ENCODE measurements around the gene ENO1.

The ENO1 gene

DNA sequence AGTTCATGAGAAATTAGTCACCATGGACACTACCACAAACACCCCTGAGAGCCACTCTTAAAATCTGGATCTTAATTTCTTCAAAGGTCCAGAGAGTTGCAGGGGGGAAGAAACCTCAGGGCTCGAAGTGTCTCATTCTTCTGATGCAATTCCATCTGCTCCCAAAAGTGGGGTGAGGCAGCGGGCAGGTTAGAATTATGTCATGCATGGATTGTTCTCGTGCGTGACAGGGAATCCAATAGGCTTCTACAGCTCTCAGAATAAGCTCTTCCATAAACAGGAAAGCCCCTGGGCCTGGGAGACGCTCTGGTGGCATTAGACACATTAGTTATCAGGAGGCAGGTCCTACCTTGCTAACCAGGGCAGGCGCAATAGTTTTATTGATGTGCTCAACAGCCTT lies 8.4 kb downstream of the ENO1 start:
- DNase-seq, result no peak

DNA sequence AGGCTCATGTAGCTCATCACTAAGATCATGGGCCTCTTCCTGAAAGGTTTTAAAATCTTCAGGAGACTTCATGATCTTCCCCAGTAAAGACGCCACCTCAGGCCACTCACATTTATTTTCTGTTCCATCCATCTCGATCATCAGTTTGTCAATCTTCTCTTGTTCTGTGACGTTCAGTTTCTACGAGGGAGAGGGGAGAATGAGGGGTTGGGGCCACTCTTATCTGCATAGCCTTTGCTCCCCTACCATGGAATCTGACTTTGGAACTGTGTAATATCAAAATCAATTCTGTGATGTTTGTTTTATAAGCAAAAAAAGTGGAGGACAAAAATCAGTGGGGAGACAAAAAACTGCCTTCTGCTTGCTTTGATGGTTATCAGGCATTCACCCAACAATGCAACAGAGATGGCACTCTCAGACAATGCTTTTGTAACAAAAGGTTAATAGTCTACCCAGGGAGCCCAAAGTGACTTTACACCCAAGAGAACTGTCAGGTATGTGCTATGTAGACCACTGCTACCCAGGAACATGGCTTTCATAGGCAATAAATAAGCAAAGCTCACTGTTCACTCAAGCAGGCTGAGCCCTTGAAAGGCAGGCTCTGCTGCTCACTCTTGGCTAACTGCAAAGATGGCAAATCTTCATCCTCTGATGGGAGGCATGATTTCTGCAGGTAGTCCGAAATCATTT lies 10.5 kb downstream of the ENO1 start:
- no peak for DNase-seq

DNA sequence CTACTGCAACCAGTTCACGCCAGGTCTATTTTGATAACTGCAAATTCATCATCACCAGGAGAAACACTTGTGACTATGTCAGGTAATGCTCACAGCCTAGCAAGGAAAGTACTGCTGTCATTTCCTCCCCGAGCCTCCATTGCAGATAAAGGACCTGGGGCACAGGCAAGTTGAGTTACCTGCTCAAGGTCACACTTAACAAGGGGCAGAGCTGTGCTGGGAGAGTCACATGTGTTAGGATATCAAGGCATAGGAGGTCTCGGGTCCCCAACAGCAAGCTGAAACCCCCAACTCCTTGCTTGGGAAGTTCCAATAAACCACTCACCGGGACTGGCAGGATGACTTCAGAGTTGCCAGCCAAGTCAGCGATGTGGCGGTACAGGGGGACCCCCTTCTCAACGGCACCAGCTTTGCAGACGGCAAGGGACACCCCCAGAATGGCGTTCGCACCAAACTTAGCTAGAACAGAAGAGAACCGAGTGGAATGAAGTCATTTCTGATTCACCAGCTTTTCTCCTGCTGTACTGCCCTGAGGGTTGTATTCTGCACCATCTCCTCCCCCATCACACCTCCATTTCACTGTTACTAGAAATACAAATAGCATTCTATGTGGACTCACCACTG lies 11.6 kb downstream of the ENO1 start:
- no peak for DNase-seq

DNA sequence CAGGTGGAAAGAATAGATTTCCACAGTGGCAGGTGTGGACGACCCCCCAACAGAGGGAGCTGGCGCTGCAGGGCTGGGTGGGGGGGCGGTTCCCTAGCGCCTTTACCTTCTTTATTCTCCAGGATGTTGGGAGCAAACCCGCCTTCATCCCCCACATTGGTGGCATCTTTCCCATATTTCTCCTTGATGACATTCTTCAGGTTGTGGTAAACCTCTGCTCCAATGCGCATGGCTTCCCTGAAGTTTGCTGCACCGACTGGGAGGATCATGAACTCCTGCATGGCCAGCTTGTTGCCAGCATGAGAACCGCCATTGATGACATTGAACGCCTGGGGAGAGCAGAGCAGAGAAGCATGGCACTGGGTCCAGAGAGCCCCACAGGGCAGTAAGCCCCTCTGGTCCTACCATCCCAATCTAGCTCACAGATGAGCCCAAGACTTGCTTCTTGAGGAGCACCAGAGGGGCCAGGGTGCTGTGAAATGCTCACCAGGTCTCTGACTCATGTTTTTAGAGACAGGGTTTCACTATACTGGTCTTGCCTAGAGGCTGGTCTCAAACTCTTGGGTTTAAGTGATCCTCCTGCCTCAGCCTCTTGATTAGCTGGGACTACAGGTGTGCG lies 12.2 kb downstream of the ENO1 start:
- no peak for DNase-seq

DNA sequence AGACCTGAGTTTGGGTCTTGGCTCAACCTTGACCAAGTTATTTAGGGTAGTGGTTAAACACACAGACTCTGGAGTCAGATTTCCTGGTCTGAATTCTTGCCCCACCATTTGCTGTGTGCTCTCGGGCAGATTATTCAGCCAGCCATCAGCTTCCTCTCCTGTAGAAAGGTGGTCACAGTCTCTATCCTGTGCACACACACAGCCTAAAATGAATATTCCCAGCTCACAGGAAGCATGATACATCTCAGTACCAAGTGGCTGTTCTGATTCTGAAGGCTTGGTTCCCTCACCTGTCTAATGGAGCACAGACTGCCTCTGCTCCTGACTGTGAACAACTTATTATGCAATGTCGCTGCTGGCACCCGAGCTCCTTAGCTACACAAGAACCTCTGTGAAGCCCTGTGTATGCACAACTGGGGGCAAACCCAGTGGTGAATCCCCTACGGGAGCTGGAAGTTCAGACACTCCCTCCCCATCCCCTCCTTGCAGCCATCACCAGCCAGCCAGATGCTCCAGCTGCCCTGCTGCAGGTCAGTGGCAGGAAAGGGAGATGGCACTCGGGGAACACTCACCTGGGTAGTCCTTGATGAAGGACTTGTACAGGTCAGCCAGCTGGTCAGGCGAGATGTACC lies 13.7 kb downstream of the ENO1 start:
- no peak for DNase-seq

DNA sequence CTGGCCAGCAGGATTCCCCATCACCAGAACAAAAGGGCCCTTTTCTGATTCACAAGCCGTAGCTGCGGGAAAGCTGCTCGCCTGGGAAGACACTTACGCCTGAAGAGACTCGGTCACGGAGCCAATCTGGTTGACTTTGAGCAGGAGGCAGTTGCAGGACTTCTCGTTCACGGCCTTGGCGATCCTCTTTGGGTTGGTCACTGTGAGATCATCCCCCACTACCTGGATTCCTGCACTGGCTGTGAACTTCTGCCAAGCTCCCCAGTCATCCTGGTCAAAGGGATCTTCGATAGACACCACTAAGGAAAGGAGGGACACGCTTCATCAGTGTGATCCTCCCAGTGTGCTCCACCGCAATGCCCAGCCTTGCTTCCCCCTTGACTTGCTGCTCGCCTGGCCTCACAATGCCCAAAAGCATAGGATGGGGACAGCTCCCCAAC lies 14.7 kb downstream of the ENO1 start:
- DNase-seq, result no peak

DNA sequence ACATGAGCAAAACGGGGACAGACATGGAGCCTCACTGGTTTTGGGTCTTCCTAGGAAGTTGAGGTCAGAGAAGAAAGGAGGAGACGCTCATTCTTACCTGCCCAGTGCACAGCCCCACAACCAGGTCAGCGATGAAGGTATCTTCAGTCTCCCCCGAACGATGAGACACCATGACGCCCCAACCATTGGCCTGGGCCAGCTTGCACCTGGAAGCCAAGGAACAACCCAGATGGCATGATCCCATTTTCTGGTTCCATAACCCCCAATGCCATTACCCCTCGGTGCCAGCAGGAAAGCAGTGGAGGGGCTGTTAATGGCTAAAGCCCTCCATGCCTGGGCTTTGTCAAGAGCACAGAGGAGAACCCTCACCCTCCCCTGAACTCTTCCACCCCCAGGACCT lies 15.3 kb downstream of the ENO1 start:
- no peak for DNase-seq

DNA sequence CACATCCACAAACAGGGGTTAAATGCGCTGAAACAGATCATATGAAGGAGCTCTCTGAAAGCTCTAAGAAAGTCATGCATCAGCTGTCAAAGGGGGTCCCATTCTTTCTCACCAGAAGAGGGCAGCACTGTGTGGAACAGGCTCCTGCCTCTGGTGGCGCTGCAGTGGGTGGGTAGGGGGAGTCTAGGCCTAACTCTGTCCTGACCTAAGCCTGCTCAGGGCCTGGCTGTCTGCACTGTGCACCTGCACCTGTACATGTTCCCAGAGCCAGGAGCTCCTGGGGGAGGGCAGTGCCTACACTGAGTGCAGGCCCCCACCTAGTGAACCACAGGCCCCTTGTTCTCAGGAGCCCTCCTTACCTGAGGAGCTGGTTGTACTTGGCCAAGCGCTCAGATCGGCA lies 16.0 kb downstream of the ENO1 start:
- DNase-seq, result no peak

DNA sequence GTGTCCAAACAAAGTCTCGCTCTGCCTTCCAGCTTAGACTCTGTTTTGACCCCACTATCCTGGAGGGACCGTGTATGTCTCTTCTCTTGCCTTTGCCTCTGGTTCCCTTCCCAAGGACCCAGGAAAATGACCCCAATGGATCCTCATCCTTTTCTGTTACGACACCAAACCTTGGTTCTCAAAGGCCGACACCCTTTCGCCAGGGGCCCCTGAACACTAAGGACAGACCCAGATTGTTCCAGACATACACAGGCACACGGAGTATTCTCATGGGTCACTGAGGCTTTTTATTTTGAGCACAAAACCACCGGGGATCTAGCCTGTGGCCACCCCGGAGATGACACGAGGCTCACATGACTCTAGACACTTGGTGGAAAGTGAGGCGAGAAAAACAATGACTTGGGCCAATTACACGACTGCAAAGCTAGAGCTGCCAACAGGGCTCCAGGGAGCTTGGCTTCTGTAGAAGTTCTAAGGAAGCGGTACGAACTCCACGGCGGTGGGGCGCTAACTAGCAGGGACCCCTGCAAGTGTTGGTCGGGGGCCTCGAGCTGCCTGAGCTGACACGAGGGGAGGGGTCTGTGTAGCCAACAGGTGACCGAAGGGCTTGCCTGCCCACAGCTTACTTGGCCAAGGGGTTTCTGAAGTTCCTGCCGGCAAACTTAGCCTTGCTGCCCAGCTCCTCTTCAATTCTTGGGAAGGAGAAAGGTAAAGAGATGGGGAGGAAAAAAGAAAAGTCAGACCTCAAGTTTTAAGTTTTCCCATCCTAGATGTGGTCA lies 17.6 kb downstream of the ENO1 start:
- DNase-seq, result no peak

DNA sequence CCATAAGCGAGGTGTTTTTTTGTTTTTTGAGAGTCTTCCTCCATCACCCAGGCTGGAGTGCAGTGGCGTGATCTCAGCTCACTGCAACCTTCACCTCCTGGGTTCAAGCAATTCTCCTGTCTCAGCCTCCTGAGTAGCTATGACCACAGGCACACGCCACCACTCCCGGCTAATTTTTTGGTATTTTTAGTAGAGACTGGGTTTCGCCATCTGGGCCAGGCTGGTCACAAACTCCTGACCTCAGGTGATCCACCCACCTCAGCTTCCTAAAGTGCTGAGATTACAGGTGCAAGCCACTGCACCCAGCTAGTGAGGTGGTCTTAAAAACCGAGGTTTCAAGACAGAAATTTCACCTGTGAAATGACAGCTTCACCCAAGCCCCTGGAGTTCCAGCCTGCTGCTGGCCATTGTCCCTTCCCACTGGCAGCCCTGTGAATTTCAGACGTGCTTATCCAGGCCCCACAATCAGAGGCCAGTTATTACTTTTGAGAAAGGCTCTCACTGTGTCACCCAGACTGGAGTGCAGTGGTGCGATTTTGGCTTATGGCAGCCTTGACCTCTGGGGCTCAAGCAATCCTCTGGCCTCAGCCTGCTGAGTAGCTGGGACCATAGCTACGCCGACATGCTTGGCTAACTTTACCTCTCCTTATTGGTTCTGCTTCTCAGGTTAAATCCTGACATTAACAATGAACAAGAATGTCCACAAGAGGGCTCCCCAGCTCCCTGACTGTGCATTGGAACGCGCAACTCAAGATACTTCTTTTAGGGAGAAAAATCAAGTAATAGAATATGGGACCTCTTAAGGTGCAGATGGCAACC lies 19.4 kb downstream of the ENO1 start:
- peak; percentile 63 for DNase-seq

DNA sequence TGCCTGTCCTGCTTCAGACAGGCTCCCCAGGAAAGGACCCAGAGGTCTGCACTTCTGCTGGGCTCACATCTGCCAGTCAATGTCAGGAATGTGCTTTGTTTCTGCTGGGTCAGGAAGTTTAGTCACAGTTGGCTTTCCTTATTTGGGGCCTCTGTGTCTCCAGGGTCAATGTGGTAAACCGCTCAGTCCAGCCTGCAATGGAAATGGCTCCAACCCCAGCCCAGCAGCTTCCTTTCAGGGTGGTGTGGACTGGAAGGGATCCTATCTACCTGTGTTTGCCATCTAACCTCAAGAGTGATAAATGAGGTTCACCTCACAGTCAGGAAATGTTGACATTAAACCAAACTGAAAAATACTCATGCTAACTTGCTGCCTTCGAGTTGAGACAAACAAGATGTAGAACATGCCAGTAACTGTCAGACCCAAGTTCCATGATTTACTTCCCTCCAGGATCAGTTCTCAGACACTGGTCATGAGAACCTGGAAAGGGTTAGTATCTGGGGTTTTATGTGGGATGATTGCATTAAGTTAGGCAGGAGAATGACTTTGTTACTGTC lies 20.3 kb downstream of the ENO1 start:
- peak; percentile 82 for DNase-seq

DNA sequence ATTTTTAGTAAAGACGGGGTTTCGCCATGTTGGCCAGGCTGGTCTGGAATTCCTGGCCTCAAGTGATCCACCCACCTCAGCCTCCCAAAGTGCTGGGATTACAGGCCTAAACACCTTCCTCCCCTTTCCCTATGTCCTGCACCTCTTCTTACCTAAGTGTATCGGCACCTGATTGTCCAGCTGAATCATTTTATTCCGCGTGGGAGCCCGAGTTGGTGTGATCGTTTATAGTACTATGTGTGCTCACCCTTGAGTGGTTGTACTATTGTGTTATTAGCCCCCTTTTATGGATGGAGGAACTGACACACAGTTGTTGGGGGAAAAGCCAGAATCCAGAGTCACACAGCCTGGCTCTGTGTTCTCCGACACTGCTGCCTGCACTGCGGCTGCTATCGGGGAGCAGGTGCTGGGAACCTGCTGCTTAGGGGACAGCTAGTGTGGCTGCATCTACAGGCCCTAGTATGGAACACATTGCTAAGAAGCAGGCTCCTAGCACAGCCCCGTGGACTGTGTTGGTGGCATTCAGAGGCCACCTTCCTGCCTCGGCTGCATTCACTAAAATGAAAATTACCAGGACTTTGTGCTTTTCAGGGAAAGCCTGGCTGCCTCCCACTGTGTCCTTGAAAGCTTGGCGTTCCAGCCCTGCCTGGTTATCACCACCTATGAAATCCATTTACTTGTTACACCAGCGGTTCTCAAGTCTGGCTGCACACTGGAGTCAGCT lies 21.6 kb downstream of the ENO1 start:
- DNase-seq, result no peak

DNA sequence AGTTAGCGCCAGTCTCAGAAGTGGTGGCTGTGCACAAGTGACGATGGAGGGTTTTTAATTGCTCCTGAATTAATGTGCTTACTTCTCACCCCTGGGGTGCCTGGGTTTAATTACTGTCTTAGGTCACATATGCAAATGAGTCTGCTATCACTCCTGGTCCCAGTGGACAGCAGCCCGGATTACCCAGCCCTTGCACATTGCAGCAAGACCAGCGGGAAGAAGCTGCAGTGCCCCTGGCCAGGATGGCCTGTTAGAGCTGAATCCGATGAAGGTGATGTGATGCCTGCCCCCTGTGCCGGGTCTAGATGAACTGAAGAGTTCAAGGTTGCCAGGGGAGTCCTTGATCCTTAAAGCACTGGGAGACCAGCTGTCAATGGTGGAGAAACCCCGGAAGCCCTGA lies 24.2 kb downstream of the ENO1 start:
- no peak for DNase-seq

DNA sequence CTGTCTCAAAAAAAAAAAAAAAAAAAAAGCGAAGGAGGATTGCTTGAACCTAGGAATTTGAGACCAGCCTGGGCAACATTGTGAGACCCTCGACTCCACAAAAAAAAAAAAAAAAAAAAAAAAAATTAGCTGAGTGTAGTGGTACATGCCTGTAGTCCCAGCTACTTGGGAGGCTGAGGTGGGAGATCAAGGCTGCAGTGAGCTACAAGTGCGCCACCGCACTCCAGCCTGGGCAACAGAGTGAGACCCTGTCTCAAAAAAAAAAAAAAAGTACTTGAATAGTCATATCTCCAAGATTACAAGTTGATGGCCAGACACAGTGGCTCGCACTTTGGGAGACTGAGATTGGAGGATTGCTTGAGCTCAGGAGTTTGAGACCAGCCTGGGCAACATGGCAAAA lies 27.4 kb downstream of the ENO1 start:
- DNase-seq, result no peak

DNA sequence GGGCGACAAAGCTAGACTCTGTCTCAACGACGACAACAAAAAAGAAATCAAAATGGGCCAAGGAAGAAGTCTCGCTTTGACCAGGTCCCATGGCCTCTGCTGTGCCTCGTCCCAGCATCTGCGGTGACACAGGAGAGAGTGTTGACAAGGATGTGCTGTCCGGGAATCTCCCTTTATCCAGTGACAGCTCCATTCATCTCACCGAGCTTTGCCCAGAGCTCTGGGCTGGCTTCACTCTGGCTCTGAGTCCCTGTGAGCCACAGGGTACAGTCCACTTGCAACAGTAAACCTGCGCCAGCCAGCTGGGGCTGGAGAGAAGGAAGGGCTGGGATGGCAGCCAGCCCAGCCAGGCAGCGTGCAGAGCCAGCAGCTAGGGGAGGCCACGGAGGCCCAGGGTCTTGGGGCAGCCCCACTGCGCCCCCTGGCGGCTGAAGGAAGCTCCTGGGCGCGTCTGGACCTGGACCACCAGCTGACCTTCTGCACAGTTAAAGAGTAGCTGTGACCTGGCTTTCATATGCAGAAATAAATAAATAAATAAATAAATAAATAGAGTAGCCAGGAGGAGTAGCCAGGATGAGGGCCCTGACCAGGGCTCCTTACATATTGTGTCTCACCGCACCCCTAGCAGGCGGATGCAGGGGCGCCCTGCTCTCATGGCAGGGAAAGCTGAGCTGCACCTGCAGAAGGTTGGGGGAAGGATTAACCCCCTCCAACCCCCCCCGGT lies 29.7 kb downstream of the ENO1 start:
- DNase-seq, result peak; percentile 86

DNA sequence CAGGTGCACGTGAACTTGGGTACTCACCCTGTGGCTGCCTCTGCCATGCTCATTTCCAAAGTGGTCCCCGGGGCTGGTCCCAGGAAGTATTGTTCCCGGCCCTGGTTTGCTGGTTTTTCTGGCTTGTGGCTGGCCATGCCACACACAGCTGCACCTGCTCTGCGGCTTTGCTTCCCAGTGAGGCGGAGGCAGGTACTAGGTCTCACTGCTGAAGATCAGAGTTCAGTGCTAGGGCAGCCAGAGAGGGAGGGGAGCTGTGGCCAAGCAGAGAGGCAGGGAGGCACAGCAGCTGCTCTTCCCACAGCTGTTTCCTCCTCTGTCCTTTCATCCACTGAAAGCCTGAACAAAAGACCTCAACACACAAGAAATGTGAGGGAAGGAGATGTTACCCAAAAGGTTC lies 30.5 kb downstream of the ENO1 start:
- no peak for DNase-seq

DNA sequence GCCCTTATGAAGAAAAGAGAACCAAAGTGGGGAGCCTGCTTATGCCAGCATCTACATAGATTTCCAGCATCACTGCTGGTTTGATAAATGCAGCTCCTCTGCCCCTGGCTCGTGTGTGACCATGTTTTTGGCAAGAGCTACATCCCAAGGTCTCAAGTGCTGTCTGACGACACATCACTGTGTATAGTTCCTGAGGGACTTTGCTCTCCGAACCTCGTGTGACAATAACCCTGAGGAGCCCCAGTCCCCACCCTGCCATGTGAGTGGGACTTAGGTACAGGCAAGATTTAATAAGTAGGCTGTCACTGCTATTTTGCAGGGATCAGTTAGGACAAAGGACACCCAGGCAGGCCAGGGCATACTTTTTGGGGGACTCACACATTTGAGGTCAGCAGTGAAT lies 32.2 kb downstream of the ENO1 start:
- no peak for DNase-seq

DNA sequence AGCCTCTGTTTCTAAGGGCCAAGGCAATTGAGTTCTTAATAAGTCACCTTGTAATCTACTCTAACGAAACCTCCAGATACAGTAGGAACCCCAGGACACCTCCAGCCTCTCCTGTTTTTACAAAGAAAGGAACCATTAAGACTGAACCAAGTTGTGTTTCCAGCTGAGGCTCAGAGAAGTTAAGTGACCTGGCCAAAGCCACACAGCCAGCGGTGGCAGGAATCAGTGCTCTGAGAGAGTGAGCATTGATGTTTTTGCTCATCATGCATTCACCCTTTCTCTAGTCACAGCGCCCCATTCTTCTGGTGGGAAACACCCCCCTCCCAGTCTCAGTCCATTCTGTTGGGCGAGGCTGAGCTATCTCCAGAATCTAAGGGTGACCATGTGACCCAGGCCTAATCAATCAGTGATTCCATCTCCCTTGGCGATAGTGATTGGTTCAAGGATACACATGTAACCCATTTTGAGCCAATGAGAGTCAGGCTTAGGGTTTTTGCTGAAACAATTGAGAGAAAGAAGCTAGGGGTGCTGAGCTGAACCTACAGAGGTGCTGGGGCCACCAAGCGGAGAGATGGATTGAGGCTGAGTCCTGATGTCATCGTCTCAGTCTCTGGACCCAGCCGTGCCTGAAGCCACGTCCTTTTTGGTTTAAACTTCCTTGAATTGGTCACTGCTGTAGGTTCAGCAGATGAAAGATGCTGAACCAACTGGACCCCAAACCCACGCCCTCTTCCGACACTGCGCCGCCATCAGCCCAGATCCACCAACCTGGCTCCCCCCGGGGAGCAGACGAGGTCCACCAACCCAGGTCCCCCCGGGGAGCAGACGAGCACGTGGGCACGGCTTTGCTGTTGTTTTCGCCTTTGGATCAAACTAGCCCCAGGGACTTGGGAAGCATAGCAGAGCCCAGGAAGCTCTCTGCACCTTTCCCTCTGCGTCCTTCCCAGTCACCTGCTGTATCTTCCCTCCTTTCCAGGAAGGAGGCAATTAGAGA lies 33.1 kb downstream of the ENO1 start:
- no peak for DNase-seq

DNA sequence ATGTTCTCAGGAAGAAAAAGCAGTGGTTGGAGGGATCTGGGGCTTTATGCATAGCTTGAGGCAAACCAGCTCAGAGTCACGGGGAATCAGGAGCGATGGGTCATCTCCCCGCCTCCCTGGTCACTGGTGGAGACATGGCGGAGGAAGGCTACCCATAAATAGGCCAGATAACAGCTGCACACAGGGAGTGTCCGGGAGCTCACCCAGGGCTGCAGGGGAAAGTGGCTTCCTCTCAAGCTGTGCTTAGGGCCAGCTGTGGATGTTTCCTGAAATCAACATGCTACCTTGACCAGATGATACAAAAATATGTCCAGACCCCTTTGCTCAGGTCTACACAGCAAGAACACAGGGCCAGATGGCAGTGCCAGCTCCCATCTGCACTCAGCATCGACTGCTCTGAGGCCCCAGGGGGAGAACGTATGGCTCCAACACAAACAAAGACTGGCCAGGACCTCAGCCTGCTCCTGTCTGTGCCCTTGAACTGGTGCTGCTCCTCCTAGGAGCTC lies 33.9 kb downstream of the ENO1 start:
- no peak for DNase-seq
